Smooth muscle cell of the brain vasculature (primary cell): Measurements from ENCODE around the gene GDPD4.
"Not testable (repeated sequence)": the region's sequence is repeated elsewhere in the genome, so short reads cannot be mapped to it uniquely, and the experiment has no call there.

Experiments used
- DNase-seq: peaks from one replicate; pipeline ENCODE4 v3.0.0-alpha.2; 2012; ENCODE audit warnings: low read depth, low spot score

GDPD4 gene, protein sequence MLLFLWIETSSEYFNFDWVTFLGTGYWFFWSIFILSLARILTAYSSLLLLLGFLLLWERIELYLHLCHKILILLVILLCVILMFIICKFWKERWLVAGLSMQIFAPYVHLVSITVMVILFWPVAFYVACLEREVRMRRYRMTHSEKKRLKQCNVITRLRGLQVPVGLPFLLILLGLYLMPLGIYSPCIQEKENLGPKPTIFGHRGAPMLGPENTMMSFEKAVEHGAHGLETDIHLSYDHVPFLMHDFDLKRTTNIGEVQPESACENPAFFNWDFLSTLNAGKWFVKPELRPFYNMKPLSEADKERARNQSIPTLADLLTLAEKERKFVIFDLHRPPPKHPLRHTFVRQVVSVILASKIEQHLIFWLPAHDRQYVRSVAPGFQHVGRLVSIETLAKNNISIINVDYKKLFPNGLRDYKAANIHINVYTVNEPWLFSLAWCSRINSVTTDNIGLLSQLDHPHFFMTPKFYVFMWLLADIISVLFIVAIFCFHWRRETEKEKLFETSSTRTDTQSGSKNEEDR

DNA sequence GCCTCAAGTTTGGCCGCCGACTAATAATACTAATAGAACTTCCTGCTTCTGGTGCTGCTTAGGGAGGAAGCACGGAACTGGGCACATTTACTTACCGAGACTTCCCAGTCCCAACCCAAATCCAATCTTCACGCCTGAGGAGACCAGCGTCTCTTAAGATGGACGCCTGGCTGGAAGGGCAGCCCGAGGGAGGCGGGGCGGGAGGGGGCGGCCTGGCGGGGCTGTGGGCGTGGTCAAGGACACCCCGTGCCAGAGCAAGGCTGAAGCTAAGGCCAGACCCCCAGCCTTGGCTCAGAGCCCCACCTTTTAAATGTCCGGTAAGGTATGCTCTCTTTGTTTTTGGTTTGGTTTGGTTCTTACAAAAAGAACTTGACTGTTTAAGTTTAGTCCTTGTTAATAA, at the start of gene GDPD4:
Gene GDPD4 (minus strand): TSS at position 177 of the 400 bp plus-strand sequence. CDS start 16,549 bp downstream, outside the sequence.
- no peak for DNase-seq

DNA sequence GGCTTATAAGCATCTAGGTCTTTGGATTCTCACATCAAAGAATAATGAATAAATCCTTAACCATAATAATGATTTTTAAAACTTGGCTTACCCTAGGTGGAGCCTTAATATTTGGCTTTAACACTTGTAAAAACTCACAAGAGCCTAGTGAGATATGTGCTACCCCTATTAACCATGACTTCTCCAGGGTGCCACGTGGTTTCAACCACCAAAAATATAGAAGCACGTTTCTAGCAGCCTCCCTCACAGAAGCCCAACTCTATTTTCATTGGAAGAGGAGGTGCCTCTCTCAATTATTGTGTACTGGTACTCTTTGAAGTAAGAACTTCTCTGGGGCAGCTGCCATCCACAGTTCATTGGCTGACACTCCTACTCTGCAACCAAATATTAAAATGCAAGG, 46.5 kb upstream of the GDPD4 start:
- DNase-seq: no peak

DNA sequence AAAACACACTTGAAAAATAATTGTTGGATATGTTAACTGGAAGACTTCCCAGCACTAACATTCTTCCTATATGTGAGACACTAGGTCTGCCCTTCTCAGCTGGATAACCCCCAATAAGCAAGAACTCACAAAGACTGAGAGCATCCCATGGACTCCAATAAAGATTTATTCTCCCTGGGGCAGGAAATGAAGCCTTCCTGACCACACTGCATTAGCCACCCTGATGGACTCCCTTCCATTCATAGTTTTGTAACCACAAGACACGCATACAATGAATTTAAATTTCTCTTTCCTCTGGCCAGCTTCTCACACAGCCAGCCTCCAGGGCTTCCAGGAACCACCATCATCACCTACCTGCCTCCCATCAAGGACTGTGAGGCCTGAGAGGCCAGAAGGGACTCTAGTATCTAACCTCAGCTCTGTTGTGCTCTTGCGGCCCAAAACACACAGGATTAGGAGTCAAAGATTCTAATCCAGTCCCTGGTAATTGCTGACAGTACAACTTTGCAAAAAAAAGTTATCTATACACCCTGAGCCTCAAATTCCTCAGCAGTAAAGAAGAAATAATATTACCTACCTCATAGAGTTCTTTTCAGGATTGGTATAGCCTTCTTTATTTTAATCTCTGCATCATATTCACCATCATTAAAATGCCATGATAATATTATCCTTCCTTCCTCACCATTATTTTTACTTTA, 45.6 kb upstream of the GDPD4 start:
- peak; percentile 12 for DNase-seq

DNA sequence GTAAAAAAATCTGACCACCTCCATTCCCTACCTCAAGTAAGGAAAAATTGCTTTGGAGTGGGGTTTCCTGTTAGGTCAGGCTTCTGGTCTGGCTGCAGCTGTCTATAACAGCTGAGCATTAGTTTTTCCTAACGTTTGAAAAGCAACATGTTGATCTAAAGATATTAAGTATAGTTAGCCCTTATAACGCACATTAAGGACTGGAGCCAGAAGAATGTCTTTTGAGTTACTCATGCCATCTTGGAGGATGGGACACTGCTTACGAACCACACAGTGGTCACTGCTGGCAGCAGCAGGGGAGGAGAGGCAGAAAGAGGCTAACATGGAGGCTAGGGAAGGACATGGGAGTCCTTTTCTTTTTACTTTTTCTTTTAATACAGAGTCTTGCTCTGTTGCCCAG, 44.1 kb upstream of the GDPD4 start:
- DNase-seq: no peak

DNA sequence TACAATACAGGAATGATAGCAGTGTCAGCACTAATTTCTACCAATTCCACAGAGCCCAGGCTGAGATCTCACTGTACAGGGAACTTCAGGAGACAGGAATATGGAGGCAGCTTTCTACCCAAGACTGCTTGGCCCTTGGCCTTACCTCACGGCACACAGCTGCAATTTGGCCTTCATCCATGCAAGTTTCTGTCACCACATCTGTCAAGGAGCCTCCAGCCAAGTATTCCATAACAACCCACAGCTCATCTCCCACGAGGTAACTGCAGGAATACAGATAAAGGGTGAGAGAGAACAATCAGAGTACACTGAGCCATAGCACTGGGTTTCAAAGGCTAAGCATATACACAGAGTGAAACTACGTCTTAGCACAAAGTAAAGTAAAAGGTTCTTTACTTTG, 39.0 kb upstream of the GDPD4 start:
- DNase-seq: no peak

DNA sequence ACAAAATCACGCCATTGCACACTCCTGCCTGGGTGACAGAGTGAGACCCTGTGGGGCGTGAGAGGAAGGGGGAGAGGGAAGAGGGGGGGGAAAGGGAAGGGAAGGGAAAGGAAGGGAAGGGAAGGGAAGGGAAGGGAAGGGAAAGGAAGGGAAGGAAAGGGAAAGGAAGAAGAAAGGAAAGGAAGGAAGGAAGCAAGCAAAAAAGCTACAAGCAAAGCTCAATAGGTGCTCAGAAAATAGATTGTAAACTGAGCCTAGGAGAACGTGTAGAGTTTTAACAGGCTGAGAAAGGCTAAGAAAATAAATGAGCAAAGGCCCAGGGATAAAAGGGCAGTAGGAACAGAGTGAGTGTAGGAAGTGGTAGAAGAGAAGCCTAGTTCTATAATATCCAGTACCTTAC, 30.8 kb upstream of the GDPD4 start:
- no peak for DNase-seq

DNA sequence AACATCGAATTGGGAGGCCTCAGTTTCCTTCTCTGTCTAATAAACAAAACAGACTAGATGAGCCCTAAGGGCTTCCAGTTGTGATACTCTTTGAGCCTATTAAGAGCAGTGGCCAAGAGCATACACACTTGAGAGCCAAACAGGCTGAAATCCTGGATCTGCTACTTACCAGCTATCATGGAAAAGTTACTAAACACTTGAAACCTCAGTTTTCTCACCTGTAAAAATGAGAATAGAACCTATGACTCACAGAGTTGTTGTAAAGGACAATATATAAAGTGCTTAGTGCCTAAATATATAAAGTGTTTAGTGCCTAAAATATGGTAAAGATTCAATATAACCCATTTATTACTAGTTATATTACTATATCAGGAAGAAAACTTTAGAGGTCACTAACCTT, 23.7 kb upstream of the GDPD4 start:
- DNase-seq: no peak

DNA sequence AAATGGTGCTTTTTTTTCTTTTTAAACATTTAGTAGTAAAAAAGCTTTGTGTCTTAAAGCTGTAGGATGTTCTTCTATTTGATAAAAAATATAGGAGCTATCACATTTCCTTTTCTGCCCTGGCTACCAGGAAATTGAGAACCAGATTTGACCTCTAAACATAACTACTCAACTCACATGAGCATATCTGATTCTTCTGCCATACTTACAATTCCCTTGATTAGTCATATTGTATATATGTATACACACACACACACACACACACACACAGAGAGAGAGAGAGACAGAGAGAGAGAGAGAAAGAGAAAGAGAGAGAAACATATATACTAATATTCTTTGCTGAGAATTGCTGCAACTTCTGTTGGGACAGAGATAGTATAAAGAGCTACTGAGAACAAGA, 23.0 kb upstream of the GDPD4 start:
- DNase-seq: no peak

DNA sequence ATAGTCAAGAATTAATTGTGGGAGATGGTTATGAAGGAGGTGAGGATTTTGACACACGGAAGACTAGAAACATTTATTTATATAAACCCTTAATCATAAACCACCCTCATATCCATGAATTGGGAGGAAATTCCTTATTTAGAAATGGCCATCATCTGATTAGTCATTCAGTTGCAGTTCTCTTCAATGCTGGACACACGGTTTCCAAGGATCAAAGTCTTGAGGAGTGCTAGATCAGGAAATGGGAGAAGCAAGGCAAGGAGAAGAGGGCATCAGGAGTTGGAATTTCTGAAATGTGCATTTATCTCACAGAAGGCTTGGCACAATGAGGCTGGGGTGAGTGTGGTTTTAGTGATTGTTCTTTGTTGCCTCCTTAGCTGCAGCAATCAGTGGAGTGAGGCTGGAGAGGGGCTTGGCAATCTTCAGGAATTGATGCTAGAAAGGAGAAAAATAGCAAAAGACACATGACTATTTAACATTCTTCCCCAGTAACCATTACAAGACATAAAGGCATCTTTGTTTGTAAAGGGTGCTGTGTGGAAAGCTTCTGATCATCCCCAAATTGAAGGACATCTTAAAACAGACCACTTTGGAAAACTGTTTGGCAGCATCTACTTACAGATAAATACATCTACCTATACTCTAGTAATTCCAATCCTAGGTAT, 21.6 kb upstream of the GDPD4 start:
- no peak for DNase-seq

DNA sequence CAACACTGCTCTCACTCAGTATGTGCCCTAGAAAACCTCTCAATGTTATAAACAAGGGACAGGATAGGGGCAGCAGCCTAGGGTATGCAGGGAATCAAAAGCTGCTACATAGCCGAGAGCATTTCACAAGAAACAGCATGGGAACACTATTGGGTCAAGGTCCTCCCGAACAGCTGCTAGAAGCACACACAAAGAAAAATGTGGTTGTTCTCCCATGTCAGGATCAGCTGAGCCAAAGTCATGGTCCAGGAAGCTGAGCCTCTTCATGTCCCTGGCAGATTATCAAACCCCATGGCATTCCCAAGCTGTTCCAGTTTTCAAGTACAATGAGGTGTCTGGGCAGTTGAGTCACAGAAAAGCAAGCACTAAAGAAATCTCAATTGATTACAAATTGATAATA, 21.0 kb upstream of the GDPD4 start:
- DNase-seq: no peak

DNA sequence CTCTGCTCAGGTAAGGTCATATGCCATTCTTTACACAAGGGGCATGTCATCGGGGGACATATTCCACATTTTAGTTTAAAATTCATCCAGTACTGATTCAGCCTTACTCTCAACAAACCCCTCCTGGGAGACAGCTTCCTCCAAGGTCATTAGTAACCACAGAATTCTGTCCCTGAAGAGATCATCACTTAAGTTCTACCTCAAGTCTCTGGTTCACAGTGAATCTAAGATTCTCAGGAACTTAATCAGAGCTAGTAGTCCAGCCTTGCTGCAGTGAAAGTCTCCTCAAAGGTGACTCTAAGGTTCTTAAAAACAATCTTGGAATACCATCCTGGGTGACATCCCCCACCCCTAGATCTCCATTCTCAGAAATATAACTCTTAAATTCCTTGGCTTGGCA, 18.9 kb upstream of the GDPD4 start:
- DNase-seq: no peak

DNA sequence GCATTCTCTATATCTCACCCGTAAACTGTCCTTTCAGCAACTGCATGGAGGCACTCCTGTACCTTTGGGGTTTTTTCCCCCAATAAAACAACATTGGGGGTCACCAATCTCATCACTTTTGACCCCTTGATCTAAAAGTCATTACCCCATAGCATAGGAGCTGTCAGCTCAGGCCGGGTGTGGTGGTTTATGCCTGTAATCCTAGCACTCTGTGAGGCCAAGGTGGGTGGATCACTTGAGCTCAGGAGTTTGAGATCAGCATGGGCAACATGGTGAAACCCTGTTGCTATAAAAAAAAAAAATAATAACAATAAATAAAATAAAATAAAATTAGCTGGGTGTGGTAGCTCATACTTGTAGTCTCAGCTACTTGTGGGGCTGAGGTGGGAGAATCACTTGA, 17.1 kb upstream of the GDPD4 start:
- DNase-seq: no peak

DNA sequence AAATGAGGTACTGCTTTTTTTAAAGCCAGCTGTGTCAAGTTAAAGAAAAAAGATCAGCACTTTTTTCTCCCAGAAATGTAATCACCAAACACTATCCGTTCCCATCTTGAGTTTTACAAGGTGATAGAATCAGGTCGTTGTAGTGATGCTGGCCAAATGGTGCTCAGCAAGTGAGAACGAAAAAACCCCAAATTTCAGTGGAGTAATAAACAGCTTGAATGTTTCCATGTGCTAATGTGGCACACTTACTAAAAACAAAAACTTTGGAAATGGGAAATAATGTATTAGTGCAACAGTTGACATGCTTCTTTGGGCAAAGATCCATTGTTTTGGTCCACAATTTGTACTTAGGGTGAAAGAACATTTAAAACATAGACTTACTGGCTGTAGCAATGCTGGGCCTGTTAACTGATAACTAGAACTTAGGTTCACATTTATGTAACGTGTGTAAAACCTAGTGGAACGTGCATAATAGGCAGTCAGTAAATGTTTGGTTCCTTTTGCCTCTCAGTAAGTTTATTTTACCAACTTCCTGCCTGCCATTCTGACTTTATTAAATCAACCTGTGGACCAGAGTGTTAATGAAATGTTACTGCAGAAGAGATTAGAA, 15.4 kb upstream of the GDPD4 start:
- no peak for DNase-seq

DNA sequence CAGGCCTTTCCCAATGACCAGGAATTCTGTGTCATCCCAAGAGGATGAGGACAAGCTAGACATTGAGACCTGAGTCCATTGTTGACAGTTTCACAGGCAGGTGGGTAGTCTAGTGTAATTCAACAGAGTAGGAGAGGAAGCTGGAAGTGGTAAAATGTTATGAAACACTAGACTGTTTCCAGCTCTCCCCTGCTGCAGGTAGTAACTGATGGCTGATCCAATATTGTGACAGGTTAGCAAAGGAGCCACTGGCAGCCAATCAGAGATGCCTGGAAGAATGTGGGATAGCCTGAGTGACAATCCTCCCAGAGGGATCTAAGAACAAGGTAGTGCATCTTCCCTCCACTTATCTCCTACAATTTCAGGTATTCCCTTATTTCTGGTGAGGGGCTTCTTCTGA, 10.6 kb upstream of the GDPD4 start:
- no peak for DNase-seq

DNA sequence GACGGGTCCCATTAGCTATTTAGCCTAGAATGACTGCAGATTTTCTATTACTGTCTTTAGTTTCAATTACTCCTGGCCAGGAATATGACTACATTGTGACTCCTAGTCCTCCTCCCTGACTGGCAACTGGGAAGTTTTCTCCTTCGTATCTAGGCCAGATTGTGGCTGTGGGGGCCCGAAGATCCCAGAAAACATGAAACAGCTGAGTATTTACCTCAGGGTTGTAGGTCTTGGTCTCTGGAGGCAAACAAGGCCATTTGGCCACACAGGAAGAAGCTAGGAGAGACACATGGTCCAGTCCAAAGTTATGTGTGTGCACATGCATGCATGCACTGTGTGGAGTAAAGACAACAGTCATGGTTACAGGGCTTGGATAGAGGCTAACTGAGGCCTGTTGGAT, 10.2 kb upstream of the GDPD4 start:
- no peak for DNase-seq

DNA sequence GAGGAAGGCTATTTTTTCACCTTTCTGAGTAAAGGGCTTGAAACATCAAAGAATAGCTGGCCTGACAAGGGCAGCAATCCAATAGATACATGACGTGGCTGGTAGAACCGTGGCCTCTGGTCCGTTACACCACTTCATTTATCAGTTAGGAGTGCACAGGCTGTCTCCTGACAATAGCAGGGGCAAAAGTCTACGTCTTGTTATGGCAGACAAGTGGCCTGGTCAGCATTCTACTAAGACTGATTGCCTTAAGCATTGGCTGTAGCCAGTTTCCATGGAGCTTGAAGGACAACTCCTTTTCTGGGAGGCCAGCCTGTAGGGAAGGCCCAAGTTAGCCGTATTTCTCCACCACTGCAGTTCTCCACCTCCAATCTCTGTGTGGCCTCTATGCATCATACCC, 9.2 kb upstream of the GDPD4 start:
- no peak for DNase-seq

DNA sequence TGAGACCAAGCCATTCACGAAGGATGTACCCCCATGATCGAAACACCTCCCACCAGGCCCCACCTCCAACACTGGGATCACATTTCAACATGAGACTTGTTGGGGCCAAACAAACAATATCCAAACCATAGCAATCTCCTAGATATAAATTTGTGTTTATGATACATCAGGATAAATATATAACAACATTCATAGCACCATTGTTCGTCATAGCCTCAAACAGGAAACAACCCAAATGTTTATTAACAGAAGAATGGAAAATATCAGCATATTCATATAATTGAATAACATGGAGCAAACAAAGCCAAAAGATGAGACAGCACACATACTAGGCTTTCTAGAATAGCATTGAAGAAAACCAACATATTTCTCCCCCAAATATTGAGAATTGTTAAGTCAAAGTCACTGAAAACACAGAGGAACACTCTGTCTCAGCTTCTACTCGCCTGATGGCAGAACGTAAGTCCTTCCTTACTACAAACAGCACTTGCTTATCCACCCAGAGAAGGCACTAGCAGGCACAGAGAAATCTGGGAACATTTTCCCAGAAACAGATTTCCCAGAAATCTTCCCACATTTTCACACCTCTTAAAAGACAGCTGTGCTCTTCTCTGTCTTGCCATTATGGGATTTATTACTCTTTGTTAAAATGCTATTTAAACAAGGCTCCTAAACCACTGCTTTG, 8.1 kb upstream of the GDPD4 start:
- no peak for DNase-seq

DNA sequence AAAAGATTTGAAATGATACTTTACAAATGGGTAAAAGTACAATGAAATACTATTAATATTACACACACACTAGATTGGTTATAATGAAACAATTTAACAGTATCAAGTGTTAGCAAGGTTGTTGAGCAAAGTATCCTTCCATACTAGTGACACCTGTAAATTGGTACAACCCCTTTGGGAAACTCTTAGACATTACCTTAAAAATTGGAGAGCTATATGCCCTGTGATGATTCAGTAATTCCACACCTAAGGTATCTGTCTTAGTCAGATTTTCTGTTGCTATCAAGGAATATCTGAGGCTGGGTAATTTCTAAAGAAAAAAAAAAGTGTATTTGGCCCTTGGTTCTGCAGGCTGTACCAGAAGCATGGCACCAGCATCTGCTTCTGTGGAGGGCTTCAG, 7.4 kb upstream of the GDPD4 start:
- no peak for DNase-seq

DNA sequence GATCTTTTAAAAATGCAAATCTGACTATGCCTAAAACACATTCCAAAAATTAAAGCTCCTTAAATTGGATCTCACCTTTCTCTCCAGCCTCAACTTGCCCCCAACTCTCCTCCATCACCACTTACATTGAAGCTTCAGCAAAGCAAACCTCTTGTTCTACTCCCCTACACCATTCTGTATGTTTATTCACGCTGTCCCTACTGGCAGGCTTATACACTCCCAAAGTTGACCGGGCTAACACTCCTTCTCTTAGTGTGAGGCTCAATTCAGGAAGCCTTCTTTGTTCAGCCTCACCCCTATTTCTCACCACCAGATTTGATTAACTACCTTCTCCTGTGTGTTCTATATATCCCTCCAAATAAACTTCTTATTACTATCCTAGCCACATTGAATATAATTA, 1.8 kb upstream of the GDPD4 start:
- no peak for DNase-seq

DNA sequence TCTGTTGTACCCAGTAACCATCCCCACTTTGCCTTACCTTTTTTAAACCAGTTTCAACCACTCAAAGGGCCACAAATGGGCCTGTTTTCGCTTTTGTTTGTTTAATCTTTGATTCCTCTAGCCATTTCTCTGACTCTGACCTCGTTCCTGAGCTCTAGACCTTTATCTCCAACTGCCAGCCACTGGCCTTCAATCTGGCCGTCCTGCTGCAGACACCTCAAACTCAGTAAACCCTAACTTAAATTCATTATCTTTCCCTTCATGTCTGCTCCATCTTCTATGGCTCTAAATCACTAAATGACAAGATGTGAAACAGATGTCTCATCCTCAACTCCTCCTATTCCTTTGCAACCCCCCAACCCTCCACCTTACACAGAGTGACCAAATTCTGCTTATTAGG, 1.3 kb upstream of the GDPD4 start:
- no peak for DNase-seq

DNA sequence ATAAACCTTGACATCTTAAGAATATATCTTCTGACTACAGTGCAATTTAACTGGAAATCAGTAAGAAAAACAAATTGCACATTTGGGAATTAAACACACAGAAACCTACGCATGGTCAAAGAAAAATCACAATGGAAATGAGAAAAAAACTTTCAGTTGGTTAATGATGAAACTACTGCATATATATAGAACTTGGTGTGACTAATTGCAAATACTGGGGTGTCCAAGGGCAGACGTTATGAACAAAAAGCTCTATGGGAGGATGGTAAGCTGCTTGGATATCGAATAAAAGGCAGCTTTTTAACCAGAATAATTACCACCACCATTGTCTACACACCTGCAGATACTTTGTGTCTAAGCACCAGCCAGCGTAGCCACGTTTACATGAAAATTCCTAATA, 791 bp downstream of the GDPD4 start:
- DNase-seq: no peak

DNA sequence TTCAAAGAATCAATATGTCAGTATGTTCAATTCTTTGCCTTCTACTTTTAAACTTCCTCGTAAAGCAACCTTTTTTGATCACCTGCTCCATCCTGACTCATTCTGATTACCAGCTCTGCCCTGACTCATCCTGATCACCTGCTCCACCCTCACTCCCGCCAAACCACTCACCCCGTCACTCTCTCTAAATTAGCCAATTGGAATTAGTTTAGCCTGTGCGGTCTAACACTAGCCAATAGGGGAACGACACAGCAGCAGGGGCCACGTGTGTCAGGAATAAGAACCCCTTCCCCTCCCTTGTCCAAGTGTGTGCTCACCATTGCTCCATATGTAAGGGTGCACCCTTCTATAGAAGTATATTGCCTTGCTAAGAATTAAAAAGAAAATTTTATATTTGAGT, 1.5 kb downstream of the GDPD4 start:
- not testable (repeated sequence) for DNase-seq
